Testis (tissue), 3 donors: Measurements from ENCODE around the gene CEP290. TPM values are rescaled to one million over a fixed set of nuclear protein-coding genes. Genes with fewer than 3 reads are reported as not detected.
"Not testable (repeated sequence)": the region's sequence is repeated elsewhere in the genome, so short reads cannot be mapped to it uniquely, and the experiment has no call there.

Experiments used
- DNase-seq: peaks from one replicate; pipeline ENCODE4 v3.0.0-alpha.2; 2019
- H3K27ac ChIP-seq, 2 donors: fragments of 200-600 bp; sonication (generic); one replicate each; pipeline ENCODE4 v1.5.1; 2019
- H3K27me3 ChIP-seq: fragments of 200-600 bp; sonication (generic); one replicate; pipeline ENCODE4 v1.5.1; 2019
- H3K36me3 ChIP-seq: fragments of 200-600 bp; sonication (generic); one replicate; pipeline ENCODE4 v1.5.1; 2017; ENCODE audit warnings: low read depth; ENCODE audit errors: missing control alignments
- H3K4me1 ChIP-seq: fragments of 200-600 bp; sonication (generic); one replicate; pipeline ENCODE4 v1.5.1; 2019
- H3K4me3 ChIP-seq, 2 donors: fragments of 200-600 bp; sonication (generic); one replicate each; pipeline ENCODE4 v1.5.1; 2017 to 2019
- H3K9me3 ChIP-seq: fragments of 200-600 bp; sonication (generic); one replicate; pipeline ENCODE4 v1.5.1; 2017
- POLR2A ChIP-seq: fragments of 450-650 bp; IDR thresholded peaks from one replicate; pipeline ENCODE4 v1.6.1; 2017; ENCODE audit warnings: antibody characterized with exemption, mild to moderate bottlenecking, moderate library complexity
- whole genome bisulfite sequencing, 2 donors: methylation state at CpG; one replicate each; pipeline ENCODE4 v1.1.5; 2018; 5-methylcytosine and 5-hydroxymethylcytosine counted together
- intact Hi-C: fragments of 100-400 bp; cut with DNase I; formaldehyde crosslinking; loops from one replicate; pipeline ENCODE4 v1.15.1; 2023; ENCODE audit warnings: low total_unique reads
- polyA plus RNA-seq: library from polyadenylated mRNA; stranded (reverse); fragments of 350-450 nt; fragmentation: Illumina TruSeq; extraction: RNeasy Lipid Tissue Mini Kit (QIAGEN cat#74804); gene quantifications from one replicate; pipeline ENCODE4 v1.2.3, GENCODE V29; 2014; ENCODE audit warnings: low read depth, low replicate concordance; ENCODE audit not compliant: insufficient read depth
- total RNA-seq, 2 donors: library from RNA; depleted of rRNA; stranded (reverse); fragments of >200 nt; gene quantifications; one replicate each; pipeline ENCODE4 v1.2.3, GENCODE V29; 2016
- TF ChIP-seq, protein P1 (sequence below), 3 experiments: fragments of 450-650 bp in 2 of 3; fragments of 200-600 bp in 1 of 3; sonication (generic) in 1 of 3; IDR thresholded peaks; one replicate each; pipeline ENCODE4 v1.5.1; 2016 to 2019; ENCODE audit warnings: antibody characterized with exemption in 3 of 3, mild to moderate bottlenecking in 2 of 3, moderate library complexity in 1 of 3

CEP290 gene
- total and polyA plus RNA-seq, 3 donors from 2014 or later: 5.0 to 48.5 (median 46.0) TPM

- 78 to 83% methylated on average over 3 of the region's 3 CpGs for WGBS, 2 donors
- intact Hi-C loops: no loop called here
- no peak overlapping the region for H3K4me3 ChIP-seq
- H3K36me3 ChIP-seq: no peaks in the 10 kb centered on the region
- H3K27ac ChIP-seq: no peak overlapping the region
- H3K9me3 ChIP-seq: no peaks in the 10 kb centered on the region
- DNase-seq: no peak
- H3K4me1 ChIP-seq: no peaks in the 10 kb centered on the region
- no peaks in the 10 kb centered on the region for H3K27me3 ChIP-seq
- no peak for TF ChIP-seq POLR2A
- TF ChIP-seq, protein P1, sequence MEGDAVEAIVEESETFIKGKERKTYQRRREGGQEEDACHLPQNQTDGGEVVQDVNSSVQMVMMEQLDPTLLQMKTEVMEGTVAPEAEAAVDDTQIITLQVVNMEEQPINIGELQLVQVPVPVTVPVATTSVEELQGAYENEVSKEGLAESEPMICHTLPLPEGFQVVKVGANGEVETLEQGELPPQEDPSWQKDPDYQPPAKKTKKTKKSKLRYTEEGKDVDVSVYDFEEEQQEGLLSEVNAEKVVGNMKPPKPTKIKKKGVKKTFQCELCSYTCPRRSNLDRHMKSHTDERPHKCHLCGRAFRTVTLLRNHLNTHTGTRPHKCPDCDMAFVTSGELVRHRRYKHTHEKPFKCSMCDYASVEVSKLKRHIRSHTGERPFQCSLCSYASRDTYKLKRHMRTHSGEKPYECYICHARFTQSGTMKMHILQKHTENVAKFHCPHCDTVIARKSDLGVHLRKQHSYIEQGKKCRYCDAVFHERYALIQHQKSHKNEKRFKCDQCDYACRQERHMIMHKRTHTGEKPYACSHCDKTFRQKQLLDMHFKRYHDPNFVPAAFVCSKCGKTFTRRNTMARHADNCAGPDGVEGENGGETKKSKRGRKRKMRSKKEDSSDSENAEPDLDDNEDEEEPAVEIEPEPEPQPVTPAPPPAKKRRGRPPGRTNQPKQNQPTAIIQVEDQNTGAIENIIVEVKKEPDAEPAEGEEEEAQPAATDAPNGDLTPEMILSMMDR (IDR thresholded peaks at IDR 0.05): no peak
These were observed 2.9 kb upstream of the CEP290 start for GRCh38 chr12:88144546-88145468.

GRCh38 chr12:88144037-88144436 is 2.1 kb upstream of the CEP290 start:
- WGBS, 2 donors: 65 to 76% methylated on average over 5 of the region's 5 CpGs
- H3K4me1 ChIP-seq: no peaks in the 10 kb centered on the region
- H3K27ac ChIP-seq: no peak overlapping the region
- no peak for DNase-seq
- no peaks in the 10 kb centered on the region for H3K36me3 ChIP-seq
- no peak overlapping the region for H3K4me3 ChIP-seq
- no peaks in the 10 kb centered on the region for H3K27me3 ChIP-seq
- intact Hi-C loops: no loop called here
- TF ChIP-seq, protein P1 (IDR thresholded peaks at IDR 0.05): no peak
- TF ChIP-seq POLR2A: no peak
- H3K9me3 ChIP-seq: no peaks in the 10 kb centered on the region

DNA sequence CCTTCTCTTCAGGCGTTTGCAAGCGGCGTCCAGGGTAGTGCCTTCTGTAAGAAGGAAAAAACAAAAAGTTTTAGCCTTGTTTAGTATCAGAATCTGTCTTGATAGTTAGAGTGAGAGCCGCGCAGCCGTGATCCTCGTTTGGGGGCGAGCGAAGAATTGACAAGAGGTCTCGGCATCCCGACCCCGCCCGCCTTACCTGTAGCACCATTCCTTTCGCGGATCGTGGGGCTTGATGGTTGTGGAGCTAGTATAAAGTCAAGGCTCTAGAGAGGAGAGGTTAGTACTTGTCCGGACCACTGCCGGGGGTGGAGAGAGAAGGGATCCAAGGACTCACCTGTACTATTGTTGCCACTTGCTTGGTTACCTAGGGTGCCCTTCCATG is 713 bp upstream of the CEP290 start:
- Histone ChIP-seq H3K36me3 (no peaks in the 10 kb centered on the region), H3K9me3 (no peaks in the 10 kb centered on the region), H3K4me3 (peak overlapping the region; percentile 79 to 83), H3K27ac (peak overlapping the region; percentile 56 to 86), H3K4me1 (no peaks in the 10 kb centered on the region), H3K27me3 (no peaks in the 10 kb centered on the region)
- peak; percentile 52 for DNase-seq
- intact Hi-C loops: no loop called here
- no peak for TF ChIP-seq POLR2A
- TF ChIP-seq, protein P1 (IDR thresholded peaks at IDR 0.05): no peak
- WGBS, 2 donors: 0 to 1% methylated on average over 18 of the region's 18 CpGs

DNA sequence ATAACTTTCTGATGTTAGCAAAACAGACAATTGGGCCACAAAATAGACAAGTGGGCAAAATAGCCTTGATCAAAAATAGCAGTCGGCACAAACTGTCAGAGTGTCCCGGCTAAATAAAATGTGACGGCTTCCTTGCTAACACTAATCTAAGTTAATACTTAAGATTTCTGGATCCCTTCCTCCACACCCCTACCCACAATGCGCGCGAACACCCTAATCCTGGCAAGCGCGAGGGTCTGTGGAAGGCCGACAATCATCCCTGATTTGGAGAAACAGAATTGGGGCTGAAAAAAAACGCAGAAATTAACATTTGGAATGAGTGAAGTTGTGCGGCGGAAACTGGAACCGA is 489 bp downstream of the CEP290 start:
- intact Hi-C loops: no loop called here
- H3K36me3 ChIP-seq: no peaks in the 10 kb centered on the region
- no peaks in the 10 kb centered on the region for H3K4me1 ChIP-seq
- TF ChIP-seq, protein P1 (IDR thresholded peaks at IDR 0.05): no peak
- TF ChIP-seq POLR2A: no peak
- no peaks in the 10 kb centered on the region for H3K9me3 ChIP-seq
- peak overlapping the region; percentile 79 to 83 for H3K4me3 ChIP-seq
- peak overlapping the region; percentile 64 to 86 for H3K27ac ChIP-seq
- DNase-seq: no peak
- H3K27me3 ChIP-seq: no peaks in the 10 kb centered on the region
- 3 to 5% methylated on average over 13 of the region's 13 CpGs for WGBS, 2 donors

- H3K4me1 ChIP-seq, H3K9me3 ChIP-seq, H3K4me3 ChIP-seq, intact Hi-C loops, H3K27ac ChIP-seq, DNase-seq, H3K27me3 ChIP-seq, H3K36me3 ChIP-seq: not testable (repeated sequence)
- 91 to 97% methylated on average over 4 of the region's 4 CpGs for WGBS, 2 donors
These were observed 2.2 kb downstream of the CEP290 start for GRCh38 chr12:88139711-88140110.

DNA sequence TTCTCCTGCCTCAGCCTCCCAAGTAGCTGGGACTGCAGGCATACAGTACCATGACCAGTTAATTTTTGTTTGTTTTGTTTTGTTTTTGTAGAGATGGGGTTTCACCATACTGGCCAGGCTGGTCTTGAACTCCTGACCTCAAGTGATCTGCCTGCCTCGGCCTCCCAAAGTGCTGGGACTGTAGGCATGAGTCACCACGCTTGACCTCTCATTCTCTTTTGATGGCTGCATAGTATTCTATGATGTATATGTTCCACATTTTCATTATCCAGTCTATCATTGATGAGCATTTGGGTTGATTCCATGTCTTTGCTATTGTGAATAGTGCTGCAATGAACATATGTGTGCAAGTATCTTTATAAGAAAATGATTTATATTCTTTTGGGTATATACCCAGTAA is 8.7 kb downstream of the CEP290 start:
- H3K4me3 ChIP-seq, H3K27ac ChIP-seq, intact Hi-C loops, H3K27me3 ChIP-seq, DNase-seq, H3K4me1 ChIP-seq, H3K9me3 ChIP-seq, H3K36me3 ChIP-seq: not testable (repeated sequence)
- 92 to 98% methylated on average over 2 of the region's 2 CpGs for WGBS, 2 donors
